SU-DHL-6 (cell line): ENCODE measurements around the gene CARD11.

Source experiments
- EZH2phosphoT487 ChIP-seq: fragments of 200-600 bp; sonication (generic), shearing (Covaris generic); conservative IDR thresholded peaks from 2 replicates; pipeline ENCODE4 v1.6.1; 2018; ENCODE audit warnings: mild to moderate bottlenecking, antibody characterized with exemption, low read length, moderate library complexity, mixed read lengths
- TF ChIP-seq, protein P1 (sequence below): fragments of 200-600 bp; sonication (generic); IDR thresholded peaks from one replicate; pipeline ENCODE4 v1.5.1; 2017; ENCODE audit warnings: antibody characterized with exemption, mild to moderate bottlenecking, low read length, moderate library complexity; ENCODE audit not compliant: insufficient read depth, poor library complexity, severe bottlenecking

DNA sequence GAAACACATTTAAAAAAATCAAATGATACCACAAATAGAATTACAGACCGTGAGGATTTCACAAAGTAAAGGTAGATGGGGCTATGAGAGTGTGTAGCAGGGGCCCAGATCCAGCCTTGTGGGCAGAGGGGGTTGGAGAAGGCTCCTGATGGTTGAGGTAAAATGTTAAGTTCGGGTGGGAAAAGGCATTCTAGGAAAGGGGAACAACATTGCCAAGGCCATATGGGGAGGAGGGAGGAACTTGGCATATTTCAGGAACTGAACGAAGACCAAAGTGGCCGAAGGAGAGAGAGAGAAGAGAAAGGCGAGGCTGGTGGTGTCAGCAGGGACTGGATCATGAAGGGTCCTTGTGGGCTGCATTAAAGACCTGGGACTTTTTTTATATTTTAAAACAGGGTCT, 98.9 kb downstream of the CARD11 start:
- TF ChIP-seq, protein P1, sequence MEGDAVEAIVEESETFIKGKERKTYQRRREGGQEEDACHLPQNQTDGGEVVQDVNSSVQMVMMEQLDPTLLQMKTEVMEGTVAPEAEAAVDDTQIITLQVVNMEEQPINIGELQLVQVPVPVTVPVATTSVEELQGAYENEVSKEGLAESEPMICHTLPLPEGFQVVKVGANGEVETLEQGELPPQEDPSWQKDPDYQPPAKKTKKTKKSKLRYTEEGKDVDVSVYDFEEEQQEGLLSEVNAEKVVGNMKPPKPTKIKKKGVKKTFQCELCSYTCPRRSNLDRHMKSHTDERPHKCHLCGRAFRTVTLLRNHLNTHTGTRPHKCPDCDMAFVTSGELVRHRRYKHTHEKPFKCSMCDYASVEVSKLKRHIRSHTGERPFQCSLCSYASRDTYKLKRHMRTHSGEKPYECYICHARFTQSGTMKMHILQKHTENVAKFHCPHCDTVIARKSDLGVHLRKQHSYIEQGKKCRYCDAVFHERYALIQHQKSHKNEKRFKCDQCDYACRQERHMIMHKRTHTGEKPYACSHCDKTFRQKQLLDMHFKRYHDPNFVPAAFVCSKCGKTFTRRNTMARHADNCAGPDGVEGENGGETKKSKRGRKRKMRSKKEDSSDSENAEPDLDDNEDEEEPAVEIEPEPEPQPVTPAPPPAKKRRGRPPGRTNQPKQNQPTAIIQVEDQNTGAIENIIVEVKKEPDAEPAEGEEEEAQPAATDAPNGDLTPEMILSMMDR = no peak
- TF ChIP-seq EZH2phosphoT487 = no peak
